ENCODE results near the gene LRRC8D.

LRRC8D gene

DNA sequence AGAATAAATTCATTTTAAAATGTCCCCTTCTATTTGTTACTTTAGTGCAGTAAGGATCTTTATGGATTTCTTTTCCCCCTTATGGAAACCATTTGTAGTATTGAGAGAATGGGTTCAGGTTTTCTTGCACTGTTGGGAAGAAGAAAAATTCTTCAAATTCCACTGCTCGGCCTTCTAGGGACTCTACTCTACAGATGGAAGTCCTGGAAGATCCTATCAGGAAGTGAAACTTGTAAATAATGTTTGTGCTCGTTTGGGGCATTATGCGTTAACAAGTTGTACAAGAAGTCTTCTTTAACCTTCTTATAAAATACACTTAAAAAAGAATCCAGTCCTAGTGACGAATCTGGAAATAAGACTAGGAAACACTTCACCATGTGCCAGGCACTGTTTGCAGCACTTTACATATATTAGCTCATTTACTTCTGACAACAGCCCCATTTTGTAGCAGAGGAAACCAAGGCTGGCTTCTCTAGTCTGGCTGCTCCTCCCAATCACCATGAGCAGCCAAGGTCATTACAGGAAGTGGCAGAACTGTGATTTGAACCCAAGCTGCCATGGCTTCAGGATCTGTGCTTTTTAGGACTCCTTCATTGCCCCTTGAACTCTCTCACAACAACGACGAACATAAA is 11.8 kb downstream of the LRRC8D start:
- in situ Hi-C loops (cut with MboI; ENCODE audit: low sequenced_read_pairs), result no loop called here

DNA sequence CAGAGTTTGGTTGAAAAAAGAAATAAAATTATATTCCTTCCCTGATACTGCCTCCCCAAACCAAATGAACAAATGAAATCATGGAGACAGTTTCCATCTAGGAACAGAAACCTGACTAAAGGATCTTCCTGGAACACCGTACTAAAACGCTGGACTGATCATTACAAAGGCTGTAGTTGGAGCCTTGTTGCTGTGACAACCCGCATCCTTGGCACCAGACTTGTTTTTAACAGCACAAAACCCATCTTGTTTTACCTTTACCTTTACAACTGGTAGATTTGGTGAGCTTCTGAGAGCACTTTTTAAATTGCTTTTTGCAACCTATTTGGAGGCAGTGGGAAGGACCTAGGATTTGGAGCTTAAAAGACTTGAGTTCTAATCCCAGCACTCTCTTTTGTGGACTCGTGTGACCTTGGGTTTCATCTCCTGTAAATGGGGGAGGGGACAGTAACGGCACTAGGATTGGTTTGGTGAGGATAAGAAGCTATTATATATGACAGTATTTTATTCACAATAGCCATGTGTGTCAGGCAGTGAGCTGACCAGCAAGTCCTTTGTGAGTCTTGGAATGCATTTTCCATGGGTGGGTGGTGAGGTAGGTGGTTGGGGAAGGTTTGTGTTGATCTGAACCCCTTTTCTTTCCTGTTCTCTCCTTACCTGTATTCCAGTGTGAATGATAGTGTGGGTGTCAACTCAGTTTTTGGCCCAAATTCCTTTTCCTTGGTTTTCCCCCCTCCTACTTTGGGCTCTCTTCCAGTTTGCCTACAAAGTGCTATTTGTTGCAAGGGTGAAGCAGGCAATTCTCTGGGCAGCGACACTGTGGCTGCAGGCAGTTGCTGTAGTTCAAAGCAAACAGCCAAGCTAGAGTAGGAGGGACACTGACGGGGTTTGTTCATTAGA is 12.6 kb downstream of the LRRC8D start:
- in situ Hi-C loops (cut with MboI; ENCODE audit: low sequenced_read_pairs), result no loop called here

DNA sequence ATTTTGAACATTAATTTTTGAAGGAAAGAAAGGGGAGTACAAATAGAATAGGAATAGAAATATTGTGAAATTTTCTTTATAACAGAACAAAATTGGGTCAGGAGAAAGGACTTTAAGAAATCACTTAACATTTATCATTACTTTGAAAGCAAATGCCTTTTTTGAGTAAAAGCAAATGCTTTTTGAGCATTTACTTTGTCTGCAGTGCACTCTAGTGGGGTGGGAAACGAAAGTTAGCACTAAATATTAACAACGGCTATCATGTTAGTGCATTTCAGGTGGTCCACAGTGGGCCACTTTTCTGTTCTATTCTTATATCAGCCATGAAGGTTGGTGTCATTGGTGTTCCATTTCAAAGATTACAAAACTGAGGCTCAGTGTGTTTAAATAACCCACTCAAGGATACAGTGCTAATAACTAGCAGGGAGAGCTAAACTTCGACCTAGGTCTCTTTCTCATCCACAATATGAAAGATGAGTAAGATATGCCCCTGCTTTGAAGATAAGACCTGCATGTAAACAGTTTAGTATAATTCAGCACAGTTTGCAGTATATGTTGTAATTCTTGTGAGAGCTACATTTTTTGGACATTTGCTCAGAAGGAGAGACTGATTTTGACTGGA is 13.4 kb downstream of the LRRC8D start:
- in situ Hi-C loops (cut with MboI; ENCODE audit: low sequenced_read_pairs), result no loop called here

GRCh38 chr1:89836252-89837035 is 15.6 kb downstream of the LRRC8D start:
- in situ Hi-C loops (cut with MboI; ENCODE audit: low sequenced_read_pairs), result no loop called here

DNA sequence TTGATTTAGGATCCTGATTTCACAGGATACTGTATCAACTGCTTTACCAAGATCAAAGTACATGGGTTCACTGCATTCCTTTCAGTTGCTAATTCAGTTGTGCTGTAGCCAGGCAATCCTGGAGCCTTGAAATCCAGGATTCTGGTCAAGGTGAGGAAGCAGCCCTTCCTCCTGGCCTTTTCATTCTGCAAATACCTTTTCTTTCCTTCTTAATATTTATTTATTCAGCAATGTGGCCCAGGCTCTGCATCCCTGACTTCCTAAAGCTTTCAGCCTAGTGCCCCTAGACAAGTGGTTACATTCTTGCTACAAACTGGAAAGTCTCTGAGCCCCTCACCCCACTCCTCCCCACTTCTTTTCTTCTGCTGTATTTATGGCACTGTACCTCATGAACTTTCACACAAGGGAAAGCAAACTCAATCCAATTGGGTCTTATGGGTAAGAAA is 16.2 kb downstream of the LRRC8D start:
- in situ Hi-C loops (cut with MboI; ENCODE audit: low sequenced_read_pairs), result no loop called here

DNA sequence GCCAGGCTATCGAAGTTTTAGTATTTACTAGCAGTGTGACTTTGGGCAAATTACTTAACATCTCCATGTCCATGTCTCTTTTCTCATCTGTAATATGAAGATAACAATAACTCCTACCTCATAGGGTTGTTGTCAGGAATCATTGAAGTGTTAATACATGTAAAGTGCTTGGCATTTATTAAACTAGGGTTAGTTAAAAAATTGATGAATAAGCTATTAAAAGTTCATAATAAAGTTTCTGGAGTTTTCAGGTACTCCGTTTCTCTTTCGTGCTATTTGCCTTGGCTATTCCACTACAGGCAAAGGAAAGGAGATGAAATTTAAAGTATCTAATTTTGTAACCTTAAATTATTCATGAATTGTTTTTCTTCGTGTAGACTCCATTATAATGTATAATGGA is 16.7 kb downstream of the LRRC8D start:
- in situ Hi-C loops (cut with MboI; ENCODE audit: low sequenced_read_pairs), result no loop called here

DNA sequence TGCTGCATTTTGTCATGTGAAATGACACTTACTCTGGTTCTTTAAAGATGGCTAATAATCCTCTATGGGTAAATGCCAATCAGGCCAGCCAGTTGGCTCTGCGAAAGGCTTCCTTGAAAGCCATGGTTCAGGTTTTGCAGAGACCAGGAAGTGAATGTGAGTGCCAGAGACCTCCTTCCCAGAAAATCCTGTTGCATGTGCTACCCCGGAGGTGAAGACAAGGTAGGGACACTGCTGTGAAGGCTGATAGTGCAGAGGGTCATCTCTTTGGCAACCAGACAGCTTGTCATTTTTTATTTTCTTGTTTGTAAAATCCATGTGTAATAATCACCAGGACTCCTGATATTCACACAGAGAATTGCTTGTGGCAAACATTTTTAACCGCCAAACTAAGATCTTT is 18.7 kb downstream of the LRRC8D start:
- in situ Hi-C loops (cut with MboI; ENCODE audit: low sequenced_read_pairs), result no loop called here

DNA sequence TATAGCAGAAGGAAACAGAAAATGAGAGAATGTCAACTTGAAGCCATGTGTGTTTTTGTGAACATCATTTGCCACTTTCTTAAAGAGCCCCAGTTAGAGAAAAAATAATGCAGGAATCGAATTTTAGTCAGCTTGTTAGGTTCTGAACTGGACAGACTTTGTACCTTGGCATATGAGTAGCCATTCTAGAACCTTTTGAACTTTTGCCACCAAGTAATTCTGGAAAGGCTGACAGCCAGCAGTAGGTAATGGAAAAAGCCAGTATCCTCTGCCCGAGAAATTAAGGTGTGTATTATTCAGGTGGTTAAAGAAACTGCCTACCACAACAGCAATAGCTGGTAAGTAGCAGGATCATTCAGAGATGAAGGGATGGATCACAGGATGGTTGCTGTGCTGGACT is 20.7 kb downstream of the LRRC8D start:
- in situ Hi-C loops (cut with MboI; ENCODE audit: low sequenced_read_pairs), result no loop called here

DNA sequence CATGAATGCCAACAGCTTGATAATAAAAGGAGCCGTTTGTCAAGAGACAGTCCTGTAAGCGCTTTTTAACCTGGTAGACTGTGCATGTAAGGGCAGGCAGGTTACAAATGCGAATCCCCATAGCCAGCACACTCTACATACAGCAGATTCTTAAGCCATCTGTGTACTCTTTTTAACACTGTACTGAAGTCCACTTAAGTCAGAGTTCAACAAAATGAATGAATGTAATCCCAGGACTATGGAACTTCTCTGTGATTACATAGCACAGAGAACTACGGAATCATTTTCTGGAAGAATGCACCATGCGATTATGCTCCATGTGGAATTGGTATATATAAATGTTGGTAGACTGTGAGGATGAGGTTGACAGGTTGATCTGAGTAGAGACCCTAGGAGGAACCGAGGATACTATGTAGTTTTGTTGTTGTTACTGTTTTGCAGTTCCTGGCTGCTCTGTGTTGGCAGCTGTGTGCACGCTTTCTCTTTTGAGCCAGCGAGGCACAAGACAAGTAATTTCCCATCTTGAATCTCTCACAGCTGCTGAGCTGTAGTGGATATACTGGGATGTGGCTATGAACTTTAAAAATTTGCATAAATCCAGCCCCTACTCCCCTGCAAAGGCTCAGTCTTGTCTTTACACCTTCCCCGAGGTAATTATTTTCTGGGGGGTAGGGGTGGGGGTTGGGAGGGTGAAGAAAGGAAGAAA is 21.9 kb downstream of the LRRC8D start:
- in situ Hi-C loops (cut with MboI; ENCODE audit: low sequenced_read_pairs), result no loop called here

DNA sequence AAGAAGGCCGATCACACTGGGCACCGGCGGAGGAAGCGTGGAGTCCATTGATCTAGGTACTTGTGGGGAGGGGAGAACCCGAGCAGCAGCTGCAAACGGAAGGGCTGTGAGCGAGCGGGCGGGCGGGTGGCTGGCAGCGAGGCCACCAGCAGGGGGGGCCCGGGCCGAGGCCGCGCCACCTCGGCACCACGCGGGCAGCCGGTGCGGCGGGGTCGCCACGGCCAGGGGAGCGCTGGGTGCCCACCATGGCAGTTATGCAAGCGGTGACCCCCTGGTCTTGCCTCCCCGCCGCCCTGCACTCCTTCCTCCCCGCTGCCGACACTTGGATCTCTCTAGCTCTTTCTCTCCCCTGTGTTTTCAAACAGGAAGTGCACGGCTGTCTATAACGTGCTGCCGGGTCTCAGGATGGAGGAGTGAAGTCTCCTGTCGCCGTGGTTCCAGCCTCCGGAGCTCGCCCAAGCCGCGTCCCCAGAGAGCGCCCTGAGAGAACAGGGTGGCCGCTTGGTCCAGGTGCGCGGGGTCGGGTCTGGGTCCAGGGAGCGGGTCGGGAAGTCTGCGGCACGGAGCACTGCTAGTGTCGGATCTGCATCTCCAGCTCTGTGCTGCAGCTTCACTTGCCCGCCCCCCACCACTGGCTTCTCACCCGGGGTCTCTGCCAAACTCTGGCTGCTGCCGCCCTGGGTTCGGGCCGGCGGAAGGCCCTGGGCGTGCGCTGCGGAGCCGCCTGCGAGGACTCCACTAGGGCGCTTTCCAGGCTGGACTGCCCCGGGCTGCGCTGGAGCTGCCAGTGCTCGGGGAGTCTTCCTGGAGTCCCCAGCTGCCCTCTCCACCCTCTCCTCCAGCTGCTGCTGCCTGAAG is 22.7 kb downstream of the LRRC8D start:
- in situ Hi-C loops (cut with MboI; ENCODE audit: low sequenced_read_pairs), result no loop called here

GRCh38 chr1:89844241-89844807 is 23.5 kb downstream of the LRRC8D start:
- in situ Hi-C loops (cut with MboI; ENCODE audit: low sequenced_read_pairs), result no loop called here

- in situ Hi-C loops (cut with MboI; ENCODE audit: low sequenced_read_pairs), result no loop called here
Measured at GRCh38 chr1:89844860-89845259, 24.0 kb downstream of the LRRC8D start.

DNA sequence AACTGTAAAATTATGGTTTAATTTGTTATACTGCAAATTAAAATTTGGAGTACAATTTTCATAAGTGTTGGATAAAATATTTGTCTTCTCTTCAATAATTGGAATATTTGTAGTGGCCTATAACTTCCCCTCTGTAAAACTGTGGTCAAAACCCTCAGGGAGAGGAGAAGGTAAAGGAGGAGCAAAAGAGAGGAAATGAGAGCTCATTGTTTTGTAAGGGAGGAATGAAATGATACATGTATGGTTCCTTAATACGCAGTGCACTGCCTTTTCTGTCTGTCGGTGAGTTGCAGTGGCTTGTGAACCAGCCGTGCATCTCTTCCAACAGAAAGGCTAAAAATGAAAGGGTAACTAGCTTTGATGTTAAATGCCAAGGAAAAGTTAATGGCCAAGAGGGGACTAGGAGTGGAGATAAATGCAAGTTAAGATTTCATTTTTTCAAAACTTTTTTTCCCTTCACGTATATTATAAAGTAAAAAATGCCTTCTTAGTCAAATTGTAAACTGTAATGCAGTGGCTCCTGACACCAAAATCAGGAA is 26.4 kb downstream of the LRRC8D start:
- in situ Hi-C loops (cut with MboI; ENCODE audit: low sequenced_read_pairs), result no loop called here

DNA sequence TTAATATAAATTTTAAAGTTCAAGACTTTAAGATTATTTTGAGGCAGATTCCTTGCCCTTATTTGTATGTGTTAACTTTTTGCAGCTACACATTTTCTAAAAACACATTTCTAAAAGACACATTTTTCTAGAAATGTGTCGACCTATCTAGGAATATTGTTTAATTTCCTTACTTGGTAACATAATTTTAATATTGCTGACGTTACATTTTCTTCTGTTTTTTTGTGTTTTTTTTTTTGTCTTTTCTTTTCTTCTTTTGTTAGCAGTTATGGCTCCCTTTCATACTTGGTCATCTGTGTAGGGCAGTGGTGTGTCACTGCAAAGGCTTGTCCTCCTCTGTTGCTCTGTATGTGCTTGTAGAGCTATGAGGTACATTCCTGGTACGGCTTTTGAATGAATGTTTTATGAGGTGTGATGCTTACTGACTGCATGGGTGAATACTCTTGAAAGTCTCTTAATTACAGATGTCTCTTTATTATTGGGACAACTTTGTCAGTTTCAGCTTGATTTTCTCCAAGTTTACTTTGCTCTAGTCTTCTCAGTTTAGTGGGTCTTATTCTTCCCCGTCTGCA is 30.1 kb downstream of the LRRC8D start:
- in situ Hi-C loops (cut with MboI; ENCODE audit: low sequenced_read_pairs), result no loop called here

DNA sequence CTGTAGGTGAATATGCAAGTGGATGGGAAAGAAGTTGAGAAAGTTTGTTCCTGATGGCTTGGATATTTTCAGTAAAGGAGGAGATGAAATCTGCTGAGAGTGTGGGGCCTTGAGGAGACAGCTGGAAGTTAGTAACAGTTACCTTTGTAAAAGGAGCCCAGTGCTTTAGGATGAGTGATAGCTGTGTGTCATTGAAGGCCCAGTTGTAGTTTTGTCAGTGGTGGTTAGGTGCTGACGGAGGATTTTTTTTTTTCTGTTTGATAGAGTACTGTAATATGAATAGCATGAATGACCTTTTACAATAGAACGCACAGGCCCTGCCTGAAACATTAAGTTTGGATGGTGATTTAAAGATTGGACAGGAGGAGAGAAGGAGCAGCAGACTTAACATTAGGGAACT is 33.3 kb downstream of the LRRC8D start:
- in situ Hi-C loops (cut with MboI; ENCODE audit: low sequenced_read_pairs), result no loop called here

DNA sequence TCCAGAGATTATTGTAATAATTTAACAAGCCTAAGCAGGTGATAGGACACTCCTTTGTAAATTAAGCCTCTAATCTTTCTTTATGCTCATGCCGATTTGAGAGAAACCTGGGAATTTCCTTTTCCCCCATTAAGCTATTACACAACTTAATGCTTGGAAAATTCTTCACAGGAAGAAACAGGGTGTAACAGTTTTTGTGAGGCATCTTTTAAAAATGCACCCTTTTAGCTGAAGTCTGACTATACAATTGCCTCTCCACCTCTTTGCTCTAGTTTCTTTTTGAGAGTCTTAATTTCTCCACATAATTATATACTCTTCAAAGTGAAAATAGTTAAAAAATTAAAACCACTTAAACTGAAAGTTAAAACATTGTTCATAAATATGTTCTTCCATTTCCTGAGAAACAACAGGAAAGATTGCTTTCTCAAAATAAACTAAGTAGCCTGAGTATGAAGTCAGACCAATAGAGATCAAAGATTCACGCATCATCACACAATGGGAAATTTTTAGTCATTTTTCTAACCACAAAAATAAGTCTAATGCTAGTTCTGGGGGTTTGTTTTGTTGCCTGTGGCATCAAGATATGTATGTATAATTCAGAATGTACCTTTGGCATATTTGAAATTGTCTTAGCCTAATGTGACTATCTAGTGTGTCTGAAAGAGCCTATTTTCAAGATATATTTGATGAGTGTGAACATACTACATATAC is 34.7 kb downstream of the LRRC8D start:
- in situ Hi-C loops (cut with MboI; ENCODE audit: low sequenced_read_pairs), result no loop called here

DNA sequence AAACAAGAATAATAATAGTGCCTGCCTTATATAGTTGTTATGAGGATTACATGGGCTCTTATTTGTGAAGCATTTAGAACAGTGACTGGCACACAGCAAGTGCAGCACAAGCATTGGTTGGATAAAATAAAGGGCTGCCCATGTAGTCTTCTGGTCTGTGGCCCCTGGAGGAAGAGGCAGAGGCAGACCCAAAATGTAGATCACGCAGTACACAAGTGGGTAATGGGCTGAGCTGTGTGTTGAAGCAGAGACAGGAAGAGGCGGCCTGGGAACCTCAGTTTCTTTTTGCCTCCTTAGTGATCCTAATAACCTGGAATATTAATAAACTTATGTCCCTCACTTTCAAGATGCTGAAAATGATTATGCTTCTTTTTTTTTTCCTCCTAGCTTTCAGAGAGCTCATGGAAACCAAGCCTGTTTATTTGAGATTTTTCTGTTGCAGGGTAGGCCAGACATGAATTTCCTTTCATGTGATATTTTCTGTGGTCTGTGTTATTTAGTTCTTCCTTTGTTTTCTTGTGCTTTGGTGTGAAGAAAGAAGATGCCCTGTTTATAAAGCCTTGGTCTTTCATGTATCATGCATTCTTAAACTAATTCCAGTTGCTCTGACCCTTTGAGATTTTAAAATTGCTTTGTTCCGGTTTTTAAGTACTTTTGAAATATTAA is 42.5 kb downstream of the LRRC8D start:
- in situ Hi-C loops (cut with MboI; ENCODE audit: low sequenced_read_pairs), result no loop called here
